GM18951 (cell line): ENCODE data around the gene ILRUN.
A peak's percentile ranks its signal among the peaks of the same experiment; 100 is the strongest.
"Not testable (repeated sequence)": the region's sequence is repeated elsewhere in the genome, so short reads cannot be mapped to it uniquely, and the experiment has no call there.

ENCODE experiments used
- POLR2A ChIP-seq: IDR thresholded peaks from 4 replicates; pipeline ENCODE4 v1.6.1; 2011; ENCODE audit warnings: mild to moderate bottlenecking; ENCODE audit not compliant: insufficient read length, insufficient read depth; ENCODE audit errors: extremely low read depth
- in situ Hi-C: fragments of 300-500 bp; cut with MboI; formaldehyde crosslinking; loops from one replicate; pipeline ENCODE4 v1.12.0; 2022; ENCODE audit warnings: low sequenced_read_pairs, mixed read lengths, inconsistent platforms; ENCODE audit not compliant: unreplicated experiment

ILRUN gene

GRCh38 chr6:34696739-34697543 lies at the start of gene ILRUN:
ILRUN (minus strand) TSS chr6:34696767; CDS start chr6:34696603, 164 bp downstream.
- peak; percentile 67 for TF ChIP-seq POLR2A
- in situ Hi-C loops: no loop called here

DNA sequence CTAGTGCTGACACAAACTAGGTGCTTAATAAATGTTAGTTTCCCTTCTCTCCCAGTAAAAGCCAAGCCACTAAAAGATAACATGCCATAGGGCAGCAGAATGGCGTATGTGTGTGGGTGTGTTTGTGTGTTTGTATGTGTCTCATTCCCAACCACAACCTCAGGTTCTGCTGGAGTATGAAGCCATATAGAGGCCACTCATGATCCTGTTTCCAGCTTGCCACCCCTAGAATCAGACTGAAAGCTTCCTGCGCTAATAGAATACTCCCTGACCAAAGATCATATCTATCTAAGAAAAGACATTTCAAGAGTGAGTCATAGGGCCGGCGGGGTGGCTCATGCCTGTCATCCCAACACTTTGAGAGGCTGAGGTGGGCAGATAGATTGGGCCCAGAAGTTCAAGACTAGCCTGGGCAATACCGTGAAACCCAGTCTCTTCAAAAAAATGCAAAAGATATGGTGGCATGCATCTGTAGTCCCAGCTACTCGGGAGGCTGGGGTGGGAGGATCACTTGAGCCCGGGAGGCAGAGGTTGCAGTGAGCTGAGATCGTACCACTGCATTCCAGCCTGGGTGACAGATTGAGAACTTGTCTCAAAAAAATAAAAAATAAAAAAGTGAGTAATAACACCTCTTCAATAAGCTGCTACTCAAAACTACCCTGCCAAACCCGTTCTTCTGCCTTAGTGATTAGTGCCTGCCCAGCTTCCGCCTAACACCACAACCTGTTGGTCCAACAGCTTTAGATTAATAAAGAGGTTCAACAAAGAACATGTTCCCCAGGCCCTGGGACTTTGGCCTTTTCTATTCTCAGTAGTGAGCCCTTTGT lies 48.9 kb upstream of the ILRUN start:
- in situ Hi-C loops: no loop called here
- TF ChIP-seq POLR2A: no peak

GRCh38 chr6:34744294-34744647 lies 47.7 kb upstream of the ILRUN start:
- in situ Hi-C loops: not testable (repeated sequence)

- in situ Hi-C loops: no loop called here
- no peak for TF ChIP-seq POLR2A
Measured at GRCh38 chr6:34743625-34744293, 47.2 kb upstream of the ILRUN start.

DNA sequence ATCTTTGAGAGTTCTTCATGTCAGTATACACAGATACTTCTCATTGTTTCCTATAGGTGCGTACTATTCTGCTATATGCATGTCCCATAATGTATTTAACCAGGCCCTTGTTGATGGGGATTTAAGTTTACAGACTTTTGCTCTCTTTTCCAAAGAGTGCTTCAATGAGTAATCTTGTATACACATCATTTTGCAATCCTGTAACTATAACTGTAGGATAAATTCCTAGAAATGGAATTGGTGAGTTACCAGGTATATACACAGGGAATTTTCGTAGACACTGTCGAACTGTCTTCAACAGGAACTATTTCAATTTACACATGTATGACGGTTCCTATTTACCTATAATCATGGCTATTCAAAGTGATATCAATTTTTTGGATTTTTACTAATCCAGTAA lies 45.5 kb upstream of the ILRUN start:
- in situ Hi-C loops: no loop called here
- TF ChIP-seq POLR2A: no peak

DNA sequence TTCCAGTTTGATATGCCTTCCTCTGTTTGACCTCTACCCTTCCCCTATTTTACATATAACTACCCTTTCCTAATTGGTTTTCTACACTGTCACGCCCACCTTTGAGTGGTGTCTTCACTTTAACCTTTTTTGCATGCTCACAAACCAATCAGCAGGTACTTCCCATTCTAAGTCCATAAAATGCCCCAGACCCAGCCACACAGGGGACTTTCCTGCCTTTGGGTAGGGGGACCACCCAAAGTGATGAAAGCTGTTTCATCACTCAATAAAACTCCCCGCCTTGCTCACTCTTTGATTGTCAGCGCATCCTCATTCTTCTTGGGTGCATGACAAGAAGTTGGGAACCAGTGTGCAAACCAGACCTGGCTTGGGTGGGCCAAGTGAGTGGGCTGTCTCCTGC lies 40.3 kb upstream of the ILRUN start:
- TF ChIP-seq POLR2A: no peak
- in situ Hi-C loops: no loop called here

DNA sequence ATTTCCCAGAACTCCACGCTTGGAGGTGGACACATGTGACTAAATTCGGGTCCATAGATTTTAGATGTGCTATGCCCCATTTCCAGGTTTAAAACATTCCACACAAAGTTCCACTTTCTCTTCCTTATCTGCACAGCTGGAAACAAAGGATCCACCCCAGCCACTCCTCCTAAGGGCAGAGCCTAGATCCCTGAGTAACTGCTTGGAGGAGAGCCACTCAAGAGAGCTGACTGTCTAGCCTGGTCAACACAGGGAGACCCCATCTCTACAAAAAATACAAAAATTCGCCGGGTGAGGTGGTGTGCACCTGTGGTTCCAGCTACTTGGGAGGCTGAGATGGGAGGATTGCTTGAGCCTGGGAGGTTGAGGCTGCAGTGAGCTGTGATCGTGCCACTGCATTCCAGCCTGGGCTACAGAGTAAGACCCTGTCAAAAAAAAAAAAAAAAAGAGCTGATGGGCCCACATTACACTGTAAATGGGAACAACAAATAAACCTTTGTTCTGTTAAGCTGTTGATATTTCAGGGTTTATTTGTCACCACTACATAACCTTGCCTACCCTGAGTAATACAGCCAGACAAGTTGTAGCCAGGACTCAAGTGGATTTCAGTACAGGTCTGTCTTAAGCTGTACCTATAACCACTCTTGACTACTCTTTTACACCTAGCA lies 35.0 kb upstream of the ILRUN start:
- no peak for TF ChIP-seq POLR2A
- in situ Hi-C loops: no loop called here

DNA sequence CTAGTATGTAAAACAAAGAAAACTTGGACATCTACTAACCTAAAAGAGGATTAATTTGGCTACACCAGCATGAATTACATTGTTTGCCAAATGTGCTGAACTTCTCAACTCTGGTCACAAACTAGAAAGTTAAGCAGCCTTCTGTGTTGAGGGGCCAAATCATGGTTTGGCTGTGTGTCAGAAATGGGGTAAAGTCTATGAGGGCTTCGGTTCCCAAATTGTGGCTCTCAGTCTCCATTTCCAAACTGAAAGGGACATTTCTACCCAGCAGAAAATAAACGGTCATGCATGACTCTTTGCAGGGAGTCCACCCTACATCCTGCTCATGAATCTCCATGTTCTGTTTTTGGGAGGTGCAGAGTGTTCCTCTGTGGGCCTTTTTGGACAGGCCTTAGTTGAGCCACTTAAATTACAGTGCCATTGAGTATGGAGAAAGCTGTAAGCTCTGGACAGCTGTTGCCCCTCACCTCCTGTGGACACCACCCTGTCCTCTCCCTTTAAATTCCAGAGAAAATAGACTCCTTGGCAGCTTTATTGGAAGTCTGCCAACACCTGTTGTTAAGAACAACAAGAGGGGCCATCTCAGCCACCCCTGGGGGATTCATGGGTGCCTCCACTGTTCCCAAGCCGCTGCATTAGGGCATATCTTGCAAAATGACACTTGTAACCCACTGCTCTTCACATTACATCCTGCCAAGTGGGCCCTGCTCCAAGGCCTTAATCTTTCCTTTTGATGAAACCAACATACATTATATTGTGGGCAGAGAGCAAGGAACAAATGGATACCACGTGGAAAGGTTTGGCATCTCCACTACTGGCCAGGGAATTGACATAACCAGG lies 33.3 kb upstream of the ILRUN start:
- TF ChIP-seq POLR2A: no peak
- in situ Hi-C loops: no loop called here

DNA sequence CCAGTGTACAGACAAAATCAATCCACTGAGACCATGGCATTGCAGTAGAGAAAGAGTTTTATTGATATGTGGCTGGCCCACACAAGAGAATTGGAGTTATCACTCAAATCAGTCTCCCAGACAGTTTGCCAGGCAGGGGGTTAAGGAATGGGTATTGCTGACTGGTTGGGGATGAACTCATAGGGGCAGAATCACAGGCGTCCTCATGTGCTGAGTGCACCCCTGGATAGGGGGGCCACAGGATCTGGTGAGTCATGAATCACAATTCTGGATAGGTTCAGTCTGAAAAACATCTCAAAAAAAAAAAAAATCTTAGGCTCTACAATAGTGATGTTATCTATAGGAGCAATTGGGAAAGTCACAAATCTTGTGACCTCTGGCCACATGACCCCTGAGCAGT lies 29.5 kb upstream of the ILRUN start:
- in situ Hi-C loops: no loop called here

GRCh38 chr6:34723203-34723602 lies 26.6 kb upstream of the ILRUN start:
- no peak for TF ChIP-seq POLR2A
- in situ Hi-C loops: no loop called here

More for the DNA sequence above, 29.5 kb upstream of the ILRUN start:
- no peak for TF ChIP-seq POLR2A

- in situ Hi-C loops: no loop called here
Measured at GRCh38 chr6:34722451-34722850, 25.9 kb upstream of the ILRUN start.

GRCh38 chr6:34720160-34720559 lies 23.6 kb upstream of the ILRUN start:
- in situ Hi-C loops: not testable (repeated sequence)

More at GRCh38 chr6:34722451-34722850, 25.9 kb upstream of the ILRUN start:
- no peak for TF ChIP-seq POLR2A

- in situ Hi-C loops: not testable (repeated sequence)
Measured at GRCh38 chr6:34719646-34720045, 23.1 kb upstream of the ILRUN start.
